Raji (cell line): ENCODE measurements around the gene PKN3.

Experiments used
- POLR2A ChIP-seq: IDR thresholded peaks from 2 replicates; pipeline ENCODE4 v1.6.1; 2011; ENCODE audit warnings: low read depth, low read length, control low read depth; ENCODE audit not compliant: insufficient read depth

PKN3 gene

DNA sequence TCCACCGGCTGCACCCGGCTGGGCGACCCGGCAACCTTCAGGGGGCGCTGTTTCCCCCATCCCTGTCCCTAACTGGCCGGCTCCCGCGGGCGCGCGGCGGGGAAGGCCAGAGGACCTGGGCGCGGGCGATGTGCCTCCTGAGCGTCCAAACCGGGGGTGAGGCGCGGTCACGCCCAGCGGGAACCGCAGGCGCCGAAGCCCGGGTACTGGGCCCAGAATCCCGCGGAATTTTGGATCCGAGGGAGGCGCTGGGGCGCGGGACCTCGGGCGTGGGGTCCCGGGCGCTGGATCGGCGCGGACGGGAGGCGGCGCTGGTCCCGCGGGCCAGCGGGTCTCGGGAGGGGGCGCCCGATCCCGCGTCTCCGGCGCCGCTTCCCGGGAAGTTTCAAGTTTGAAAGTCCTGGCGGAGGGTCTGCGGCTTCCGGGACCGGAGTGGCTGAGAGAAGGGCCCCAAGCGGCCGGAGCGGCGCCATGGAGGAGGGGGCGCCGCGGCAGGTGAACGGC is at the start of gene PKN3:
PKN3 (plus strand) TSS at position 59 of the 504 bp plus-strand sequence; CDS start at position 472, 413 bp downstream.
- TF ChIP-seq POLR2A, result peak; percentile 37; the same call in 1 of the 2 replicates

DNA sequence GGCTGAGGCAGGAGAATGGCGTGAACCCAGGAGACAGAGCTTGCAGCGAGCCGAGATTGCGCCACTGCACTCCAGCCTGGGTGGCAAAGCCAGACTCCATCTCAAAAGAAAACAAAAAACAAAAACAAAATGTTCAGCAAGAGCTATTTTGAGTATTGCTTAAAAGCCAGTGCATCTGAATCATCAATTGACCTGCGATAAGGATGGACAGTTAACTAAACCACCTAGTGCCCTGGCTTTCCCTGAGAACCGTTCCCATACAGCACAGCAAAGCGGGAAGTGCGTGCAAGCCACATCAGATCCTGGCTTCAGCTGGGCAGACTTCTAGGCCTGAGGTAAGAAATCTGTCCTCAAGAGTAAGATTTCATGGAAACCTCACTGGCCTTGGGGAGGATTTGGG is 48.4 kb upstream of the PKN3 start:
- TF ChIP-seq POLR2A, result no peak

DNA sequence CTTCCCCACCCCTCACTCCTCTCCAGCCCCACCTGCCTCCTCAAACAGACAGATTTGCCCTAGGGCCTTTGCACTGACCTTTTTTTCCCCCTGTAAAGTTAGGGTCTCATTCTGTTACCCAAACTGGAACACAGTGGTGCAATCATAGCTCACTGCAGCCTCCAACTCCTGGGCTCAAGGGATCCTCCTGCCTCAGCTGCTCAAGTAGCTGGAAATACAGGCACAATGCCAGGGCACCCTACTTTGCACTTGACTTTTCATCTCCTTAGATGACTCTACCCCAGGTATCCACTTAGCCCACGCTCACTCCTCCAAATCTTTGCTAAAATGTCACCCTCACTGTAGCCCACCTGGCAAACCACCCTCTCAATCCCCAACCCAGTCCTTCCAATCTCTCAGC is 47.8 kb upstream of the PKN3 start:
- TF ChIP-seq POLR2A, result no peak

DNA sequence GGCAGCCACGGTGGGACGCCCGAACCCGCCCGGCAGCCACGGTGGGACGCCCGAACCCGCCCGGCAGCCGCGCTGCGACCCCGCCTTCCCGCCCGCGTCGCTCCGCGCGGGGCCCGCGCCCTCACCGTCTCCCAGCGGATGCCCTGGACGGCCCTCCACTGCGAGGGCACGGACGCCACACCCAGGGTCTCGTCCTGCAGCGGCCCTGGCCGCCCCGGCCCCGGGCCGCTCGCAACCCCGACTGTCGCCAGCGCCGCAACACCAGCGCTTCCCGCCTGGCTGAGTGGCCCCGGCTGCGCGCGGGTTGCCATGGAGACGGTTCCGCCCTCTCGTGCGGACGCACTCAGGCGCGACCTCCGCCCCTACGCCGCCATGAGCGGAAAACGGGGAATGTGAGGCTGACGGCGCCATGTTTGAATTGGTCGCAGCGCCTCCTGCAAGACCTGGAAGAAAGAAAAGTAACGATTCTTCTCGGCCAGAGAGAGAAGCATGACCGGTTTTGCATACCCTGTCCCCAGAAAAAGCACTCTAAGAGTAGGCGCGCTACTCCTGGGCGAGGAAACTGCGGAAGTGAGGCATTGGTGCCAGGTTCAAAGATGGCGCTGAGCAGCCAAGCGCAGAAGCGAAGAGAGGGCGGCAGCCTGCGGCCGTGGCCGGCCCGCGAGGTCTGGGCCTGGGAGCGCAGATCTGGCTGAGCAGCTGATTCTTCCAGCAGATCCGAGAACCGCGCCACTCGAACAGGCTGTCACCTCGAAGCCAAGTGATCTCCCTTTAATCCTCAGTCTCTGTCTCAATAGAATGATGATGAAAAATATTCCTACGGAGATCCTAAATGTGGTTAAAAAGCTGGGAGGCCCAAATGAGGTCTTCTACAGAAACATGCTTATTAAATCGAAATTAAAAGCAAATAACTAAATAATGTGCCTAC is 45.6 kb upstream of the PKN3 start, which contains the start of gene DYNC2I2:
DYNC2I2 (minus strand) TSS at position 432 of the 928 bp plus-strand sequence; CDS start at position 311, 121 bp downstream.
- TF ChIP-seq POLR2A, result peak; percentile 63

DNA sequence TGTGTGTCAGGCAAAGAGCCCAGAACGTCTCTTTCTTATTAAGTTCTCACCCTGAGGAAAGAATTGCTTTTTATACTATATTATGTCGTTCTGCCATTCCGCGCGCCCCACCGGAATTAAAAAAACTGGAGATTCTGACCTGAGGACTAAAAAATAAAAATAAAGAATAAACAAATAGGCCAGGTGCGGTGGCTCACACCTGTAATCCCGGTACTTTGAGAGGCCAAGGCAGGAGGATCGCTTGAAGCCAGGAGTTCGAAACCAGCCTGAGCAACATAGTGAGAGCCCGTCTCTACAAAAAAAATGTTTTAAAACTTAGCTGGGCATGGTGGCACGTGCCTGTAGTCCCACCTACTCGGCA is 45.0 kb upstream of the PKN3 start:
- no peak for TF ChIP-seq POLR2A

DNA sequence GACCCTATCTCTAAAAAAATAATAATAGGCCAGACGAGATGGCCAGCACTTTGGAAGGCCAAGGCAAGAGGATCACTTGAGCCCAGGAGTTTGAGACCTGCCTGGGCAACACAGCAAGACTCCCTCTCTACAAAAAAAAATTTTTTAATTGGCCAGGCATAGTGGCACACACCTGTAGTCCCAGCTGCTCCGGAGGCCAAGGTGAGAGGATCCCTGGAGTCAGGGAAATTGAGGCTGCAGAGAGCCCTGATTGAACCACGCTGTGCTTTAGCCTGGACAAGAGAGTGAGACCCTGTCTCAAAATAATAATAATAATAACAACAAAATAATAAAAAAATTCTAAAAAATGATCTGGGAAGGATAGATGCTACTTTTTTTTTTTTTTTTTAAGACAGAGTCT is 44.5 kb upstream of the PKN3 start:
- no peak for TF ChIP-seq POLR2A

DNA sequence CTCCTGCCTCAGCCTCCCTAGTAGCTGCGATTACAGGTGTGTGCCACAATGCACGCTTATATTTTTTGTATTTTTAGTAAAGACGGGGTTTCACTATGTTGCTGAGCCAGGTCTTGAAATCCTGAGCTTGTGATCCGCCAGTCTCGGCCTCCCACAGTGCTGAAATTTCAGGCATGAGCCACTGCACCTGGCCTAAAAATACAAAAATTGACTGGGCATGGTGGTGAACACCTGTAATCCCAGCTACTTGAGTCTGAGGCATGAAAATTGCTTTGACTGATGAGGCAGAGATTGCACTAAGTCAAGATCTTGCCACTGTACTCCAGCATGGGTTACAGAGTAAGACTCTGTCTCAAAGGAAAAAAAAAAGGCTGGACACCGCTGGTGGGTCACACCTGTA is 32.5 kb upstream of the PKN3 start:
- no peak for TF ChIP-seq POLR2A

DNA sequence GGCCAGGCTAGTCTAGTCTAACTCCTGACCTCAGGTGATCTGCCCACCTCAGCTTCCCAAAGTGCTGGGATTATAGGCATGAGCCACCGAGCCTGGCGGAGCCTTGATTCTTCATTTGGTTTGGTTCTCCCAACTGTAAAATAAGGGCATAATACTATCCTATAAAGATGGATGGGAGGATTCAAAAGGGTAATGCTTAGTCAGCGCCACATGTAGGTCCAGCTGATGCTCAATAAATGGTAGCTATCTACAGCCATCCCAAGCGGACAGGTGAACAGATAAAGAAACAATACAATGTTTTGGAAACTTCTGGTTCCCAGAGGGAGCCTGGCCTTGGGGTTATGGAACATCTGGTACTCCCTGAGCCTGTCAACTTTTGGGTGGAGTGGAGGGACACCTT is 26.9 kb upstream of the PKN3 start:
- TF ChIP-seq POLR2A, result no peak

DNA sequence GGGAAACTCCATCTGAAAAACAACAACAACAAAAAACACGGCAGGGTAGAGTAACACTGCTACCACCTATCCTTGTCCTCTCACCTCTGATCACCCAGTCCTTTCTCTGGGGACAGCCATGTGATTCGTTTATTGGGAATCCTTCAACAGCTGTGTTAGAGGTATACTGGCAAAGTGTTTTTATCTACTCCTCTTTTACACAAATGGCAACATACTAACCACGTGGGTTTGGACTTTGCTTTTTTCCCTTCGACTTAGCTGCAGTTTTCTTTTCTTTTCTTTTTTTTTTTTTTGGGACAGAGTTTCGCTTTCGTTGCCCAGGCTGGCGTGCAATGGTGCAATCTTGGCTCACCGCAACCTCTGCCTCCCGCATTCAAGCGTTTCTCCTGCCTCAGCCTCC is 24.5 kb upstream of the PKN3 start:
- TF ChIP-seq POLR2A, result no peak

DNA sequence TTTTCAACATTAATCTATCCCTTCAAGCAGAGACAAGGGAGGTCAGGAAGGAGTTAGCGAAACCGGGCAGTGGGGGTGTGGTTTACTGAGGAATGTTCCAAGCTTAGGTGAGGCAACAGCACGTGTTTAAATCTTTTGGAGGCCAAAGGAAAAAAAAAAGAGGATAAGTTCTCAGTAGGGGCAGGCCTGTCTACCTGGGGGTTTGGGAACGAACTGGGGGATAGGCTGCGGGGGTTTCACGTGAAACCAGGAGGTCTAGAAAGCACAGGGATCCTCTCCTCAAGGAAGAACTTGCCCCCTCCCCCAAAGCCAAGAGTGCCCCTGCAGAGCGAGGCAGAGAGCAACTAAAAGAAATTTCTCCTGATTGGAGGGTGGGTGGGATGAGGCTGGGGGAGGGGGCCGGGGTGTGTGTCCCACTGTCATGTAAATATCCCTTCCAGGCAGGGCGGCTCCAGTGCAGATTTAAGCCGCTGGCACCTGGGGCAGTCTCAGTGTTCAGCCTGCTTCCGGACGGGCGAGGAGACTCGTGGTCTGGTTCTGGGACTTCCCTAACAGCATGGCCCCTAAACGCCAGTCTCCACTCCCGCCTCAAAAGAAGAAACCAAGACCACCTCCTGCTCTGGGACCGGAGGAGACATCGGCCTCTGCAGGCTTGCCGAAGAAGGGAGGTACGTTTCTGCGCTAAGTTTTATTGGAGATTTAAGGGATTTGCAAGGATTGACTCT is 18.8 kb upstream of the PKN3 start:
- peak; percentile 81 for TF ChIP-seq POLR2A

DNA sequence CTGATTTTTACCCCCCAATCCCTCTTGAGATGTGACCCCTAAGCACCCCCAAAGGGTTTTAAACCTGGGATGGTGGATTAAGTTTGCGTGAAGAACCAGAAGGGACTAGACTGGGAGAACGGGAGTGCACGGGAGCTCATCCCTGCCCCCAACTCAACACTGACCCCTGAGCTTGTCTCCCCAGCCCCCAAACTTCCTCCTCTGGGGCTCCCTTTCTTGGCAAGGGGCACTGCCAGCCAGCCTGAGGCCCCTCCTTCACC is 18.3 kb upstream of the PKN3 start:
- no peak for TF ChIP-seq POLR2A

DNA sequence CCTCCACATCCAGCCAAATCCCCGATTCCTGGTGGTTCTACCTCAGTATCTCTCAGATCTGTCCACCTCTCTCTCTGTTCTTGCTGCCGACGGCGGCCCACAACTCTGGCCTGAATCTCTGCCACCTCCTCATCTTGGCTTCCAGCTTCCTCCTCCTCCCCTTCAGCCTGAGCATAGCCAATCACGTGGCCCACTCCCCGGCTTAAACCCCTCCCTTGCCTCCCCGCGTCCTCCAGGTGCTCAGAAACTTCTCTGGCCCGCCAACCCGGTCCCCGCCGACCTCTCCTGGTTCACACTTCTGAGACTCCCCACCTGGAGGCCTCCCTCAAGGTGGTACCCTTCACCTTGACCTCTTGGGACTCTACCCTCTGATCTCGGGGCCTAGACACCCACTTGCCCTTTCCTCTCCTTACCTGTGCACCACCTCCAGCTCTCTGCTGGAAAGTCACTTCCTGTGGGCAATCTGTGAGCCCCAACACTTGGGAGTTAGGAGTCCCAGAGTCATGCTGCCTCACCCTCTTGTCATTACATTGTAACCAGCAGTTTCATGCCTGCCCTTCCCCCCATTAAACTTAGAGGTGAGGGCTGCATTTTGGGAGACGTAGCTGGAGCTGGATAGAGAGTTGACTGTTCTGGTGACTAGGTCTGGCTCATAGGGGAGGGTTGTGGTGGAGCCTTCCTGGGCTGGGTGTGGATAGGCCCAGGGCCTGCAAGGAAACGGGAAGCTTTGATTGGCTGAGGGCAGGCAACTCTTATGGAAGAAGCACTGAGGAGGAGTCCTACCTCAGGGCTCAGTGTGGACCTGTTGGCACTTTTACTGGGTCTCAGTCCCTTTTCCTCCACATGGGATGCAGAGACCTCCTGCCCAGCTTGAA is 17.7 kb upstream of the PKN3 start:
- peak; percentile 78 for TF ChIP-seq POLR2A

DNA sequence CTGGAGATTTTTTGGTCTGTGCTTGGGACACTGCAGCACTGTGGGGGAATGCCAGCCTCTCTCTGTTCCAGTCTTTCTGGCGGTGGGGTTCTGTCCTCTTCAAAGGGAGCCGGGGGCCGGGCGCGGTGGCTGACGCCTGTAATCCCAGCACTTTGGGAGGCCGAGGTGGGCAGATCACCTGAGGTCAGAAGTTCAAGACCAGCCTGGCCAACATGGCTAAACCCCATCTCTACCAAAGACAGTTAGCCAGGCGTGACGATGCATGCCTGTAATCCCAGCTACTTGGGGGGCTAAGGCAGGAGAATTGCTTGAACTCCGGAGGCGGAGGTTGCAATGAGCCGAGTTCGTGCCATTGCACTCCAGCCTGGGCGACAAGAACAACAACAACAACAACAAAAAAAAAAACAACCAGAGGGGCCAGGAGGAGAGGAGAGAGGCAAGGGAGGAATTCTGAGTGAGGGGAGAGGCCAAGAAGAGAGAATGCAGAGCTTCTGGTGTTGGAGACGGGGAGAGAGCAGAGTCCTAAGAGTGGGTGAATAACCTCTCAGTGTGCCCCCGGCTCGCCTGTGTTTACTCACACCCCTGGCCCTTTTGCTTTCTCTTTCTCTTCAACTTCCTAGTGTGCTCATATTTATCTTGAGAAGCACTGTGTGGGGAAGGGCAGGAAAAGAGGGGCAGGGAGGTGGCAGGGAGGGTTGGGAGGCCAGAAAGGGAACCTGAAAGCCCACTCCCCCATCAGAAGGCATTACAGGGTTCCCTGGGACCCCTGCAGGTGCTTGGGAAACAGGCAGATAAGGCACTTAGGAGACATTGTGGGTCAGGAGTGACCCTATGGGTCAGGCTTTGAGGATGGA is 16.4 kb upstream of the PKN3 start:
- TF ChIP-seq POLR2A, result peak; percentile 41; the same call in 1 of the 2 replicates

DNA sequence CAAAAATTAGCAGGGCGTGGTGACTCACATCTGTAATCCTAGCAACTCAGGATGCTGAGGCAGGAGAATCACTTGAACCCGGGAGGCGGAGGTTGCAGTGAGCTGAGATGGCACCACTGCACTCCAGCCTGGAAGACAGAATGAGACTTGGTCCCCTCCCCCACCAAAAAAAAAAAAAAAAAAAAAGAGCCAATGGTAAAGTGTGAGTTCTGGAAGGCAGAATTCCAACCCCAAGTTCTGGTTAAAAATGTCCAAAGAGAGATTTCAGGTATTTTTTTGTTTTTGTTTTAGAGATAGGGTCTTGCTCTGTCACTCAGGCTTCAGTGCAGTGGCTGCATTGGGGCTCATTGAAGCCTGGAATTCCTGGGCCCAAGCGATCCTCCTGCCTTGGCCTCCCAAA is 14.8 kb upstream of the PKN3 start:
- no peak for TF ChIP-seq POLR2A

DNA sequence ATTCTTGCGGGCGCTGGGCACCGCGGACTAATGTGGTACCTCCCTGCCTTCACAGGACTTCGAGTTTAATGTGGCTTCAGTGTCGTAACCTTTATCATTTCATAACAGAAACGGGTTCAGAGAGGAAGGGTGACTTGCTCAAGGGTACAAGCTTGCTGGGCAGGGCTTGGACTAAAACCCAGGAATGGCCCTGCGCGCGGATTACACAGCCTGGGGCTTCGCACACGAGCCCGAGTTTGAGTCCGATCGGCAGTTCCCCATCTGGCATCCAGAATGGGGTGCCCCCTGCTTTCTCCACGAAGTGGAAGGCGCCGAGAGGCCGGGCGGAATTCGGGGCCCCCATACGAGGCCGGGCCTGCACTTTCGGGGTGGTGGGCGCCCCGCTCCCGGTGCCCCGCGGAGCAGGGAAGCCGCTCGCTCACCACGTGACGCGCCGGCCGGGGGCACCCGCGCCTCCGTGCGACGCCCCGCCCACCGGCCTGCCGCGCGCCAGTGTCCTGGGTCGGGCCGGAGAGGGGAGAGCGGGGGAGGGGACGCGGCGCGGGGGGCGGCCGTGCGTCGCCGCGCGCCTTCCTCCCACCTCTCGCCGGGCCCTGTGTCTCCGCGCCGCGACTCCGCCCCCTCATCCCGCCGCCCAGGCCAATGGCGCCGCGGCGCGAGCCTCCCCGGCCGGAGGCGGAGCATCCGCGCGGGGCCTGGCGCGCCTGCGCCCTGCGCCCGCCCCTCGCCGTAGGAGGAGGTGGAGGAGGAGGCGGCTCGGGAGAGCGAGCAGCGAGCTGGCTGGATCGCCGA is 13.6 kb upstream of the PKN3 start, which contains the start of gene SET:
SET (plus strand) TSS at position 722 of the 792 bp plus-strand sequence. CDS start 361 bp downstream, outside the sequence.
- peak; percentile 76 for TF ChIP-seq POLR2A
